ENCODE measurements around the gene ARHGAP4.

- no peak for TF ChIP-seq CTCF (IDR thresholded peaks at IDR 0.05)
- no peak for TF ChIP-seq POLR2A (IDR thresholded peaks at IDR 0.05)
Measured at GRCh38 chrX:153931748-153932147, 5.7 kb upstream of the ARHGAP4 start.

Measured in testis (tissue), 2 donors.